ENCODE results near the gene SLC50A1.
A peak's percentile ranks its signal among the peaks of the same experiment; 100 is the strongest.

The SLC50A1 gene

DNA sequence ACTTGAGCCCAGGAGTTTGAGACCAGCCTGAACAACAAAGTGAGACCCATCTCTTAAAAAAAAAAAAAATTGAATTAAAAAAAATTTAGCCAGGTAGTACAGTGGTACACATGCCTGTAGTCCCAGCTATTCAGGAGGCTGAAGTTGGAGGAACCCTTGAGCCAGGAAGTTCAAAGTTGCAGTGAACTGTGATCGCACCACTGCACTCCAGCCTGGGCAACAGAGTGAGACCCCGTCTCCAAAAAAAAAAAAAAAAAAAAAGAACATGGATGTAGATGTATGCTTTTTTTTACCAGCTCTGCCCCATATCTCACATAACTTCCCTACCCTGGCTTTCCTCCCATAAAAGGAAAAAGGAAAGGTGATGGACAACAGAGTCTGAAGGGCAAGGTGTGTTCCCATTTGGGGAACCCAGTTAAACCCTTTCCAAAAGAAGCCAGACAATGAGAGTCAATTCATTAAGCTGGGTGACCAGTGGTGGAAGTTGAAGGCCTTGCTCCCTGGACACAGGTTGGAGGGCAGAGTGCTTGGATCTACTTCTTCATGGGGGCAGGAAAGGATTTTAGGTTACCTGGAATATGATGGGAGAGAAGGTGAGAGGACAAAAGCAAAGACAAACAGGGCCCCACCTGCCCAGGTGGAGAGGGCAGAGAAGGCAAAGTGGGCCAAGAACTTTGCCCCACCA lies 34.6 kb downstream of the SLC50A1 start:
- DNase-seq (ENCODE audit: low spot score): no peak

- DNase-seq (ENCODE audit: low spot score): no peak
Measured at GRCh38 chr1:155170806-155171205, 35.2 kb downstream of the SLC50A1 start.

DNA sequence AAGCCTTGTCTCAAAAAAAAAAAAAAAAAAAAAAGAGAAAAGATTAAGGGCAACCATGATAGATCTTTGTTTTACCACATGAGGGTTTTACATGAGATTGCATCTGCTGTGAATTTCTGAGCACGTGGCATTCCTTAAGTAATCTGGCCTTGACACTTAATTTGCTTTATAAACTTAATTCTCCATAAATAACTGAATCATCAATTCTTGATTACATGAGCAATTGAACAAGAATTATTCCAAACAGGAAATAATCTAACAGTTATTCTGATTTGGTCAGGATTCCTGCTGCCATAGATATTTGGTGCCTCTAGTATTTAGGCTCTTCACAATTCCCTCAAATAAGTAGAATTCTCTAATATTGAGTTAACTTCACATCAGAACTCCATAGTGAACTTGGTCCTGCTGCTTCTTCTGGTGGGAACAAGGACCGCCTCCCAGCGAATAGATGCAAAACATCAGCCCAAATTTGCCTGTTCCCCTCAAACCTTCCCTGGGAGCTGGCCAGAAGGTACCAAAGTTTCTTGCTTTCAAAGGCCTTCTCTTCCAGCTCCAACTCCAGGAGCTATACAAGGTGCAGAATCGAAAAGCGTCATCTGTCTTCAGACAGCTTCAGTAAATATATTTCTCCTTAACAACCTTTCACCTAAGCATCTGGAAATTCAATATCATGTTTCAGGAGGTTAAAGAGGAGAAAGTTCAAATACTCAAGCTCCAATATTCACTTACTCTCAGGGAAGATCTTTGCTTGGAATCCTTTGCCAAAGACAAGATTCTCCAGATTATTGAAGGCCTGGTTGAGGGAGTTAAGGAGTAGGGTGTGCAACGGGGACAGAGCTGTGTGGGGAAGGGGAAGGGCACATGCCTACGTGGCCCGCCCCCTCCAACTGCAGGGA lies 36.4 kb downstream of the SLC50A1 start:
- DNase-seq (ENCODE audit: low spot score): no peak

DNA sequence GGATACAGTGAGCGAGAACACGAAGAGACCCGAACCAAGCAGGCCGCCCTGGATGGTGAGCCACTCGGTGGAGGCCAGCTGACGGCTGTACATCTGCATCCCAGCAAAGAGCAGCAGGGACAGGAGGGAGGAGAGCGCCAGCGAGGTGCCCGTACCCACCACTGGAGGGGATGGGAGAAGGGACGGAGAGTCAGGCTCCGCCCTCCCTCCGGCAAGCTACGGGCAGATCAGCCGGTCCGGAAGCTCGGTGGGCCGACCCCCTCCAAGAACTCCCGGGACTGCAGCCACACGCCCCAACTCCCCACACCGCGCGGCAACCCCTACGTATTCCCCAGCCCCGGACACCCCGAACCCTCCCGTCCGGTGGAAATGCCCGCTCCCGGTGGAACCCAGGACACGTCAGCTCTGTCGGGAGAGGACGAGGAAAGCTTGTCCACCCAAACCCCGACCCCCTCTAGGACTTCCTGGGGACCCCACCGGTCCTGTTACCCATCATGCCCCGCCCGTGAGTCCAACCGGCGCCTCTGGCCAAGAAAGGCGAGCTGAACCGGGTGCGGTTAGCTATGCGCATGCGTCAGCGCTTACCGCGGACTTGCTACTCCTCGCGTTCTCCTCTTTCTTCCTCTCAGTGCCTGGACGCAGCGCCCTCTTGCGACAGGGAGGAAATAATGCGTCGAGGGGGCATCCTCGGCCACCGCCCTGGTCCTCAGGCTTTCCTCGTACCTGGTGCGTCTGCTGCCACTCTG lies 37.3 kb downstream of the SLC50A1 start, which contains the start of gene KRTCAP2:
TSS of gene KRTCAP2 (minus strand) at position 573 of the 746 bp plus-strand sequence. CDS start at position 493, 80 bp downstream.
- peak; percentile 99 for DNase-seq (ENCODE audit: low spot score)

DNA sequence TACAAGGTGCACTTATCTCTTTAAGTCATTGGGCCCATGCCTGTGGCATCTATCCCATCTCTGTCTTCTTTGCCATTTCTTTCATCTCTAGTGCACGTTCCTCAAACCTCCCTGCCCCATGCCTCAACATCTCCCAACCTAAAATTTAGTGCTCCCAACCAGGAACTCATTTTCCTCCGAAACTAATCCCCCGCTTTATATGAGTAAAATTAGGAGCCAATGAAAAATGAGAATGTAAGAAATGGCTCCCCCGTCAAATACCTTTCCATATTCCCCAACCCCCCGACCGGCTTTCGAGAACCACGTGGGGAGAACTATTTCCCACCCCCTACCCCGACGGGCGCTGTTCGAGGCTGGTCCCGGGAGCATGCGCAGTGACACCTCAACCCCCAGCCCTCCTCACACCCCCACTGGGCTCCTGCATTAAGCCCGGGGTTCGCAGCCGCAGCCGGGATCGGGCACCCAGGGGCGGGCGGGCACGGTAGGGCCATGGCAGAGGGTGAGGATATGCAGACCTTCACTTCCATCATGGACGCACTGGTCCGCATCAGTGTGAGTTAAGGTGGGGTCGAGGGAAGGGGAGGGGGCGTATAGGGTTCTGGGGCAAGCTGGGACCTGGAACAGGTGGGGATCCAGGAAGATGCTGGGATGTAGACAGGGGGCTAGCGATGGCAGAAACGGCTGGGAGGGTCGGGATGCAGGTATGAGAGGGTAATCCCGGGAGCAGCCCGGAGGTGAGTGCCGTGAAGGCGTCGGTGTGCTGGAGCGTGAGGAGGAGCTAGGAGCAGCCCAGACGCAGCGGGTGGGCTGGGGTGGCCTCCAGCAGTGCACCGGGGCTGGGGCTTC lies 38.0 kb downstream of the SLC50A1 start, which contains the start of gene TRIM46:
TSS of gene TRIM46 (plus strand) at position 372 of the 846 bp plus-strand sequence. CDS start at position 490, 118 bp downstream.
- DNase-seq (ENCODE audit: low spot score): peak; percentile 87

DNA sequence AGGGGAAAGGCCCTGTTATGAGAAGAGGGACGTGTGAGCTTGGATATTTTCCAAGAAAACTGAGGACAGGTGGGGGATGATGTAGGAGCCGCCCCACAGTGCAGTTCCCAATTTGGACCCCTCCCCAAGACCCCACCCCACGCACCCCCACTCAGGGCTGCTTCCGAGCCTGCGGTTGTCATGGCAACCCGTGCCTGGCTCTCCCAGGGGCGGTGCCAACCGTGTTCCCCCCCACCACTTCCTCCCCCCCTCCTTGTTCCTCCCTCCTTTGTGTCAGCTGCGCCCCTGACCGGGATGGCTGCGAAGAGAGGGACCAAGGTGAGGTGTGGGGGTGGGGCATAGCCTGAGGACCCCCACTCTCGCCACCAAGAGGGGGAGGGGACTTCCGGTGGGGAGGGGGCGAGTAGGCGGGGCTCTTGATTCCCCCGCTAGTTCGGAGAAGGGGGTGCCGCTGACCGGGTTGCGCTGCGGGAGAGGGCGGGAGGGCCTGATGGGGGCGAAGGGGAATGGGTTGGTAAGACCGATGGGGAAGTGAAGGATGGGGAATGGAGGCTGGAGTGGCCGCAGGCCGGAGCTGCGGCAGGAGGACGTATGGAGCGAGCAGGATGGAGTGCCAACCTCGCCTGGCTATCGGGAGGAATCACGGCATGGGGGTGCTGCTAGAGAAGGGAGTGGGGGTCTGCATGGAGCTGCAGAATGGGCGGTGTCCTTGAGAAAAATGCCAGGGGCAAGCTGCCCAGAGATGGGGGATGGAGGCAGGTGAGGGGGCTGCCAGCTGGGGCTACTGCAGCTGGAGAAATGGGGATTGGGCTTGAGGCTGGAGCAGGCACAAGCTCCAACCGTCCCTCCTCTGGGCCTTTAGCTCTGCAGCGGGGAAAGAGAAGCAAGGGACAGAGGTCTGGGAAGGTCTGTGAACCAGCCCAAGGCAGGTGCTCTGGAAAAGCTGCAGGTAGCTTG lies 39.0 kb downstream of the SLC50A1 start:
- peak; percentile 57 for DNase-seq (ENCODE audit: low spot score)

GRCh38 chr1:155175281-155175926 lies 39.8 kb downstream of the SLC50A1 start:
- no peak for DNase-seq (ENCODE audit: low spot score)

DNA sequence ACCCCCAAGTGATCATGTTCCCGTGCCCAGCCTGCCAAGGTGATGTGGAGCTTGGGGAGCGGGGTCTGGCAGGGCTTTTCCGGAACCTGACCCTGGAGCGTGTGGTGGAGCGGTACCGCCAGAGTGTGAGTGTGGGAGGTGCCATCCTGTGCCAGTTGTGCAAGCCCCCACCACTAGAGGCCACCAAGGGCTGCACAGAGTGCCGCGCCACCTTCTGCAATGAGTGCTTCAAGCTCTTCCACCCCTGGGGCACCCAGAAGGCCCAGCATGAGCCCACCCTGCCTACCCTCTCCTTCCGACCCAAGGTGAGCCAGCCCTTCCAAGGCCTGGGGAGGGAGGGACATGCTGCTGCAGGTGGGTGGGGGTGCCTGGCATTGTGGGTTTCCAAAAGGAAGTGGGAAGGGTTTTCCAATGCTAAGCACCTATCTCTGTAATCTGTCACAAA lies 40.3 kb downstream of the SLC50A1 start:
- DNase-seq (ENCODE audit: low spot score): no peak

DNA sequence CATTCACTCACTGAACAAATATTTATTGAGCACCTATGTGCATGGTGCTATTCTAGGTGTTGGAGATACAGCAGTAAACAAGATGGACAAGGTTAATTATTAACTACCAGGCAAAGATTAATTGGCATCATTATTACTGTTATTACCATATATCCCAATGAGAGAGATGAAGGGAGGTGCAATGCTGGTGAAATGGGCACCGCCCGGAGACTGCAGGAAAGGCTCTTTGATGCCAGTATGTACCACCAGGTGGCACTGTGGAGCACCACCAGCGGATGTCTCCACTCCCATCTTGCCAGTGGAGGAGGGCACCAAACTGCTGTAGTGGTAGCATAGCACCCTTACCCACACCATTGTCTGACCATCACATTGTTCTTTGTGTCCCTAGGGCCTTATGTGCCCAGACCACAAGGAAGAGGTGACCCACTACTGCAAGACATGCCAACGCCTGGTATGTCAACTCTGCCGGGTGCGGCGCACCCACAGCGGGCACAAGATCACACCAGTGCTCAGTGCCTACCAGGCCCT lies 41.0 kb downstream of the SLC50A1 start:
- peak; percentile 94 for DNase-seq (ENCODE audit: low spot score)

- no peak for DNase-seq (ENCODE audit: low spot score)
Measured at GRCh38 chr1:155177192-155177917, 41.7 kb downstream of the SLC50A1 start.

DNA sequence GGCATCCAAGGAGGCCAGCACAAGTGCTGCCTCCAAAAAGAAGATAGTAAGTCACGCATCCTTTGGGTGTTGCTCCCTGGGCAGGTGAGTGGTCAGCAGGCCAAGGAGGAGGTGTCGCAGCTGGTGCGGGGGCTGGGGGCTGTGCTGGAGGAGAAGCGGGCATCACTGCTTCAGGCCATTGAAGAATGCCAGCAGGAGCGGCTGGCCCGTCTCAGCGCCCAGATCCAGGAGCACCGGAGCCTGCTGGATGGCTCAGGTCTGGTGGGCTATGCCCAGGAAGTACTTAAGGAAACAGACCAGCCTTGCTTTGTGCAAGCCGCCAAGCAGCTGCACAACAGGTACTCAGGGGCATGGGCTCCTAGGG lies 42.2 kb downstream of the SLC50A1 start:
- DNase-seq (ENCODE audit: low spot score): no peak

DNA sequence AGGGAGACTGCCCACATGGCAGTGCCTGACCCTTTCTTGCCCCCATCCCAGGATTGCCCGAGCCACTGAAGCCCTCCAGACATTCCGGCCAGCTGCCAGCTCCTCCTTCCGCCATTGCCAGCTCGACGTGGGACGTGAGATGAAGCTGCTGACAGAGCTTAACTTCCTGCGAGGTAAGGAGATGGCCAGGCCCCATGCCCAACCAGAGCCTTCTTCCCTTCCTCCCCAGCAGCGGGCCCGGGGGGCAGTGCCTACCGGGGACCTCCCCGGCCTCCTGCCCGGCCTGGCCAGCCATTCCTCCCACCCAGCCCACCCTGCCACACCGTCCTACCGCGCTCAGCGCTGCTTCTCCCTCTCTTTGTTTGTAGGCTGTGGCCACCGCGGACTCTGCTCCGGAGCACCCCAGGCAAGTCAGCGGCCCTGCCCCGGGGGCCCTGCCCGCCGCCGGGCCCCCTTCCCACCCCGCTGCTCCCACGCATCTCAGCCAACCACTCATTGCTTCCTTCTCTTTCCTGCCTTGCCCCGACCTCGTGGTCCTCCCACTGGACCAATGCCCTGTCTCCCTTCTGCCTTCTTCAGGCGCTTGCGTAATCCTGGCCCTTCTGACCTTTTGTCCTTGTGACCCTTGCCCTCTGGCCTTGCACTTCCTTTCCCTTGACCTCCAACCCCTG lies 42.9 kb downstream of the SLC50A1 start:
- no peak for DNase-seq (ENCODE audit: low spot score)

GRCh38 chr1:155179112-155180031 lies 43.7 kb downstream of the SLC50A1 start:
- DNase-seq (ENCODE audit: low spot score): no peak

DNA sequence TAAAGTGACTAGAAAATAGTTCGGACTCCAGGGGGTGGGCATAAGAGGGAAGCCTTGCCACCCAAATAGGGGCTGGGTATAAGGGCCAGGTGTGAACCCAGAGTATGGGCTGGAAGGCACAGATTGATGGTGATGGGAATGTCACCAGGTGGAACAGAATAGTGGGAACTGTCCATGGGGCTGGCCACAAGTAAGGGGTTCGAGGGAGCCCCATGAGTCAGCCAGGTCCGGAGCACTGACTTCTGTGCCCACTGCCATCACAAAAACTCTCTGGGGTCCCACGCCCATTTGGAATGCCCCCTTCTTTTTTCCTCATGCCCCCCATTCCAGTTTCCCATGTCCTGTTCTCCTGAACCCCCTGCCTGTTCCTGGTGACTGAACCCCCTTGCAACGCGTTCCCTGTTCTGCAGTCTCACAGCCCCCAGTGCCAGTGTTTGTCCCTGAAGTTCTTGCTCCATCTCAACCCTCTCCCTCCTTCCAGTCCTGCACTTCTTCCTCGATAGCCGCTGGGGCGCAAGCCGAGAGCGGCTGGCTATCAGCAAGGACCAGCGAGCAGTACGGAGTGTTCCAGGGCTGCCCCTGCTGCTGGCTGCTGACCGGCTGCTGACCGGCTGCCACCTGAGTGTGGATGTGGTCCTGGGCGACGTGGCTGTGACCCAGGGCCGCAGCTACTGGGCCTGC lies 45.9 kb downstream of the SLC50A1 start:
- DNase-seq (ENCODE audit: low spot score): no peak

GRCh38 chr1:155182052-155182550 lies 46.4 kb downstream of the SLC50A1 start:
- no peak for DNase-seq (ENCODE audit: low spot score)

DNA sequence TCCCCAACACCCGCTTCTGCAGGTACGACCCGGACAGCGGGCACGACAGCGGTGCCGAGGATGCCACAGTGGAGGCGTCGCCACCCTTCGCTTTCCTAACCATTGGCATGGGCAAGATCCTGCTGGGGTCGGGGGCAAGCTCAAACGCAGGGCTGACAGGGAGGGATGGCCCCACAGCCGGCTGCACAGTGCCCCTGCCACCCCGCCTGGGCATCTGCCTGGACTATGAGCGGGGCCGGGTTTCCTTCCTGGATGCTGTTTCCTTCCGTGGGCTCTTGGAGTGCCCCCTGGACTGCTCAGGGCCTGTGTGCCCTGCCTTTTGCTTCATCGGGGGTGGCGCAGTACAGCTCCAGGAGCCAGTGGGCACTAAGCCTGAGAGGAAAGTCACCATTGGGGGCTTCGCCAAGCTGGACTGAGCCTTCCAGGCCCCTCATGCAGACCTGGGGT lies 48.1 kb downstream of the SLC50A1 start:
- no peak for DNase-seq (ENCODE audit: low spot score)
